GM12874 (cell line): Measurements from ENCODE around the gene THSD4.

ENCODE experiments used
- CTCF ChIP-seq: IDR thresholded peaks from 2 replicates; pipeline ENCODE4 v1.5.1; 2011; ENCODE audit warnings: low read depth, mild to moderate bottlenecking, control low read depth, low read length, moderate library complexity; ENCODE audit not compliant: insufficient read depth

THSD4 gene

GRCh38 chr15:71098920-71099319 is 16.4 kb upstream of the THSD4 start:
- no peak for TF ChIP-seq CTCF

GRCh38 chr15:71103102-71103676 is 12.1 kb upstream of the THSD4 start:
- TF ChIP-seq CTCF = peak; percentile 26; the same call in 1 of the 2 replicates

GRCh38 chr15:71104636-71105035 is 10.6 kb upstream of the THSD4 start:
- TF ChIP-seq CTCF = no peak

- no peak for TF ChIP-seq CTCF
Observed at GRCh38 chr15:71105444-71105843, 9.8 kb upstream of the THSD4 start.

GRCh38 chr15:71106802-71107500 is 8.3 kb upstream of the THSD4 start:
- TF ChIP-seq CTCF = no peak

GRCh38 chr15:71107501-71107815 is 7.8 kb upstream of the THSD4 start:
- TF ChIP-seq CTCF = no peak

- no peak for TF ChIP-seq CTCF
Observed at GRCh38 chr15:71109130-71109529, 6.1 kb upstream of the THSD4 start.
